Endothelial cell of umbilical vein (primary cell): ENCODE measurements around the gene NPY1R. TPM values are rescaled to one million over a fixed set of nuclear protein-coding genes. Genes with fewer than 3 reads are reported as not detected.

Experiments
- BruUV-seq: library from RNA; stranded (reverse); fragments of 400-500 nt; replicated peaks from 2 replicates; lab custom pipeline; 2021; lab: Mats Ljungman, UMichigan
- CTCF ChIA-PET: fragments of 300-600, 350-600 bp; sonication (Branson Sonifier 250); formaldehyde crosslinking; loops from one replicate; lab custom pipeline; 2021; ENCODE audit warnings: antibody characterized with exemption, inconsistent platforms; lab: Charles Lee
- POLR2A ChIA-PET: fragments of 300-600, 350-600 bp; sonication (Branson Sonifier 250); formaldehyde crosslinking; loops from one replicate; lab custom pipeline; 2021; ENCODE audit warnings: antibody characterized with exemption, inconsistent platforms; lab: Charles Lee
- DNase-seq: peaks from one replicate; pipeline ENCODE4 v3.0.0-alpha.2; 2011; ENCODE audit warnings: low read depth, low spot score
- FAIRE-seq: peaks from 2 replicates; lab custom pipeline; 2011; peaks lifted over from hg19 to GRCh38; lab: Jason Lieb, UNC
- H2AFZ ChIP-seq: 2 replicates; pipeline ENCODE4 v1.6.0; 2012; ENCODE audit warnings: low read depth, low read length, control low read depth, inconsistent platforms
- H3K27ac ChIP-seq: 2 replicates; pipeline ENCODE4 v1.5.1; 2011; ENCODE audit warnings: low read depth, mild to moderate bottlenecking, control low read depth, low read length, moderate library complexity; ENCODE audit not compliant: insufficient read depth
- H3K27me3 ChIP-seq, 2 experiments: 2 replicates each; pipeline versions ENCODE4 v1.6.0 to v1.6.1; 2011; ENCODE audit warnings: low read length in 2 of 2, mixed read lengths in 1 of 2; ENCODE audit not compliant: control insufficient read depth in 2 of 2, insufficient read depth in 2 of 2
- H3K36me3 ChIP-seq, 2 experiments: 2 replicates in 1 of 2; 3 replicates in 1 of 2; pipeline ENCODE4 v1.5.1; 2011; ENCODE audit warnings: low read length in 2 of 2, mild to moderate bottlenecking in 1 of 2, moderate library complexity in 1 of 2; ENCODE audit not compliant: control insufficient read depth in 2 of 2, insufficient read depth in 2 of 2; ENCODE audit errors: extremely low read depth in 1 of 2
- H3K4me1 ChIP-seq: 3 replicates; pipeline ENCODE4 v1.5.1; 2011; ENCODE audit warnings: mild to moderate bottlenecking, low read length; ENCODE audit not compliant: control insufficient read depth, insufficient read depth; ENCODE audit errors: extremely low read depth
- H3K4me2 ChIP-seq: 2 replicates; pipeline ENCODE4 v1.6.1; 2011; ENCODE audit warnings: low read length, control low read depth, mixed read lengths; ENCODE audit not compliant: insufficient read depth
- H3K4me3 ChIP-seq, 3 experiments: fragments of 200-600 bp in 1 of 3; sonication (generic), shearing (Covaris generic) in 1 of 3; replicated peaks in 1 of 3; 2 replicates each; pipeline ENCODE4 v1.5.1; 2011 to 2016; ENCODE audit warnings: control low read depth in 3 of 3, low read length in 3 of 3, mild to moderate bottlenecking in 2 of 3, inconsistent platforms in 1 of 3, low read depth in 1 of 3, moderate library complexity in 1 of 3; ENCODE audit not compliant: insufficient read depth in 1 of 3
- H3K79me2 ChIP-seq: 2 replicates; pipeline ENCODE4 v1.6.0; 2012; ENCODE audit warnings: low read length, inconsistent platforms; ENCODE audit not compliant: control insufficient read depth, insufficient read depth
- H3K9ac ChIP-seq: replicated peaks from 2 replicates; pipeline ENCODE3; 2011; ENCODE audit warnings: low read length, control low read depth; ENCODE audit not compliant: insufficient read depth; ENCODE audit errors: extremely low read depth
- H3K9me1 ChIP-seq: replicated peaks from 3 replicates; pipeline ENCODE4 v1.6.0; 2011; ENCODE audit warnings: mild to moderate bottlenecking, low read length; ENCODE audit not compliant: control insufficient read depth, insufficient read depth; ENCODE audit errors: extremely low read depth
- H3K9me3 ChIP-seq: replicated peaks from 2 replicates; pipeline ENCODE4 v1.5.1; 2012; ENCODE audit warnings: low read length, inconsistent platforms; ENCODE audit not compliant: control insufficient read depth, insufficient read depth
- H4K20me1 ChIP-seq: replicated peaks from 2 replicates; pipeline ENCODE3; 2011; ENCODE audit warnings: mild to moderate bottlenecking, low read length; ENCODE audit not compliant: control insufficient read depth, insufficient read depth; ENCODE audit errors: extremely low read depth
- CTCF ChIP-seq, 2 donors: IDR thresholded peaks; 1 replicate in 1 of 2; 2 replicates in 1 of 2; pipeline ENCODE4 v1.5.1; 2011; ENCODE audit warnings: low read length in 2 of 2, mild to moderate bottlenecking in 2 of 2, moderate library complexity in 2 of 2, control low read depth in 1 of 2, inconsistent platforms in 1 of 2, low read depth in 1 of 2; ENCODE audit not compliant: insufficient read depth in 1 of 2; ENCODE audit errors: extremely low read depth in 1 of 2
- EZH2 ChIP-seq: IDR thresholded peaks from 2 replicates; pipeline ENCODE4 v1.6.1; 2012; ENCODE audit warnings: borderline replicate concordance, low read depth, mild to moderate bottlenecking, moderate library complexity, low read length, inconsistent platforms; ENCODE audit not compliant: severe bottlenecking
- FOS ChIP-seq: IDR thresholded peaks from 2 replicates; pipeline ENCODE4 v1.6.1; 2011; ENCODE audit warnings: mild to moderate bottlenecking, low read length, moderate library complexity, borderline replicate concordance; ENCODE audit not compliant: insufficient read depth
- GATA2 ChIP-seq: IDR thresholded peaks from 2 replicates; pipeline ENCODE4 v1.7.0; 2011; ENCODE audit warnings: low read depth, mild to moderate bottlenecking, moderate library complexity, mixed read lengths, low read length; ENCODE audit not compliant: insufficient read length, insufficient read depth
- JUN ChIP-seq: IDR thresholded peaks from 2 replicates; pipeline ENCODE4 v1.6.1; 2011; ENCODE audit warnings: borderline replicate concordance, low read depth; ENCODE audit not compliant: insufficient read length, insufficient read depth
- MAX ChIP-seq: IDR thresholded peaks from 2 replicates; pipeline ENCODE4 v1.6.1; 2011; ENCODE audit not compliant: insufficient read depth, insufficient read length
- MYC ChIP-seq: IDR thresholded peaks from one replicate; pipeline ENCODE4 v1.6.1; 2011; ENCODE audit warnings: mild to moderate bottlenecking, low read depth, low read length
- POLR2A ChIP-seq: IDR thresholded peaks from 2 replicates; pipeline ENCODE4 v1.6.1; 2012; ENCODE audit warnings: low read depth, mild to moderate bottlenecking, control low read depth, low read length
- POLR2AphosphoS5 ChIP-seq: IDR thresholded peaks from 2 replicates; pipeline ENCODE4 v1.6.1; 2012; ENCODE audit warnings: low read depth, mild to moderate bottlenecking, control low read depth, low read length, moderate library complexity; ENCODE audit not compliant: insufficient read depth
- dilution Hi-C: fragments of 300-500 bp; cut with MboI; formaldehyde crosslinking; loops from one replicate; pipeline ENCODE4 v1.15.0; 2019; ENCODE audit warnings: low sequenced_read_pairs; ENCODE audit not compliant: extremely low pct_ligation_motif_present
- intact Hi-C: fragments of 100-400 bp; cut with micrococcal nuclease; formaldehyde crosslinking; loops from one replicate; pipeline ENCODE4 v1.10.0; 2022
- polyA plus RNA-seq, 4 experiments: library from polyadenylated mRNA; depleted of rRNA in 3 of 4; stranded (reverse) in 3 of 4; unstranded in 1 of 4; fragments of >200 nt; gene quantifications; 2 replicates each; pipeline versions ENCODE4 v1.2.1 to v1.2.3, GENCODE V29; 2011 to 2012; ENCODE audit warnings: missing spikeins in 1 of 4
- total RNA-seq: library from RNA; stranded (reverse); gene quantifications from 2 replicates; pipeline ENCODE4 v1.2.3, GENCODE V29; 2021

The NPY1R gene
- total and polyA plus RNA-seq, 2 donors (not counting 3 experiments of a cell fraction or from before 2014, with no cell fraction given): 0.08 TPM; not detected in 1

GRCh38 chr4:163378661-163379060, 46.3 kb upstream of the NPY1R start:
- intact Hi-C loops: no loop called here
- H3K9me1 ChIP-seq: no peaks in the 10 kb centered on the region
- no peaks in the 10 kb centered on the region for H3K9me3 ChIP-seq
- no peak for TF ChIP-seq CTCF (IDR thresholded peaks at IDR 0.05; ENCODE audit: extremely low read depth in 1 of 2, insufficient read depth in 1 of 2, low read depth in 1 of 2, low read length in 2 of 2)
- TF ChIP-seq MYC: no peak
- TF ChIP-seq MAX: no peak
- no peak for TF ChIP-seq GATA2
- TF ChIP-seq POLR2A: no peak
- TF ChIP-seq EZH2: no peak
- no peak for TF ChIP-seq POLR2AphosphoS5
- no peak for TF ChIP-seq JUN
- TF ChIP-seq FOS: no peak
- H3K4me2 ChIP-seq: no peak overlapping the region
- H3K27ac ChIP-seq: no peak overlapping the region
- no peak overlapping the region for H3K9ac ChIP-seq
- H4K20me1 ChIP-seq: no peaks in the 10 kb centered on the region
- H3K4me1 ChIP-seq: no peaks in the 10 kb centered on the region
- no peaks in the 10 kb centered on the region for H3K79me2 ChIP-seq
- ChIA-PET CTCF (no interaction called here), POLR2A (no interaction called here)
- dilution Hi-C loops: no loop called here
- H3K4me3 ChIP-seq: no peak overlapping the region
- H3K27me3 ChIP-seq: no peaks in the 10 kb centered on the region
- H2AFZ ChIP-seq: no peak overlapping the region
- no peaks in the 10 kb centered on the region for H3K36me3 ChIP-seq
- no TSS peak for BruUV-seq
- FAIRE-seq (no peak), DNase-seq (no peak)
